Neuronal stem cell (in vitro differentiated cells): ENCODE data around the gene POMP.
"Not testable (repeated sequence)": the region's sequence is repeated elsewhere in the genome, so short reads cannot be mapped to it uniquely, and the experiment has no call there.

Experiments used
- DNase-seq: peaks from one replicate; pipeline ENCODE4 v3.0.0-alpha.2; 2013; ENCODE audit warnings: low spot score
- H2AFZ ChIP-seq: one replicate; pipeline ENCODE4 v1.6.1; 2013; ENCODE audit warnings: mild to moderate bottlenecking, low read length, inconsistent platforms
- H2AK5ac ChIP-seq: 2 replicates; pipeline ENCODE4 v1.6.1; 2013; ENCODE audit warnings: low read depth, mild to moderate bottlenecking, inconsistent platforms, low read length, moderate library complexity, mixed read lengths
- H2BK120ac ChIP-seq: 2 replicates; pipeline ENCODE4 v1.6.1; 2013; ENCODE audit warnings: low read depth, mild to moderate bottlenecking, inconsistent platforms, low read length, moderate library complexity, mixed read lengths
- H2BK12ac ChIP-seq: one replicate; pipeline ENCODE4 v1.6.1; 2013; ENCODE audit warnings: low read length, inconsistent platforms
- H2BK15ac ChIP-seq: 2 replicates; pipeline ENCODE4 v1.6.1; 2013; ENCODE audit warnings: mild to moderate bottlenecking, low read length, inconsistent platforms, mixed read lengths
- H2BK5ac ChIP-seq: one replicate; pipeline ENCODE4 v1.6.1; 2013; ENCODE audit warnings: inconsistent platforms, mild to moderate bottlenecking, low read length, moderate library complexity
- H3K14ac ChIP-seq: one replicate; pipeline ENCODE4 v1.6.1; 2013; ENCODE audit warnings: low read length, inconsistent platforms
- H3K18ac ChIP-seq: 2 replicates; pipeline ENCODE4 v1.6.1; 2013; ENCODE audit warnings: low read length, inconsistent platforms
- H3K23ac ChIP-seq: 2 replicates; pipeline ENCODE4 v1.6.1; 2013; ENCODE audit warnings: low read depth, mild to moderate bottlenecking, mixed read lengths, low read length, inconsistent platforms; ENCODE audit not compliant: poor library complexity
- H3K27ac ChIP-seq: replicated peaks from 3 replicates; pipeline ENCODE4 v1.5.1; 2013; ENCODE audit warnings: low read length, inconsistent platforms
- H3K27me3 ChIP-seq, 3 experiments: 2 replicates each; pipeline ENCODE4 v1.6.1; 2013; ENCODE audit warnings: low read length in 3 of 3, mild to moderate bottlenecking in 2 of 3, inconsistent platforms in 1 of 3, low read depth in 1 of 3, mixed read lengths in 1 of 3, moderate library complexity in 1 of 3; ENCODE audit not compliant: control insufficient read depth in 3 of 3, insufficient read depth in 3 of 3
- H3K36me3 ChIP-seq, 2 donors: replicated peaks in 1 of 2; 2 replicates each; pipeline ENCODE4 v1.6.1; 2013; ENCODE audit warnings: low read length in 2 of 2; ENCODE audit not compliant: control insufficient read depth in 2 of 2, insufficient read depth in 2 of 2
- H3K4ac ChIP-seq: 2 replicates; pipeline ENCODE4 v1.6.1; 2013; ENCODE audit warnings: inconsistent platforms, mild to moderate bottlenecking, low read length, moderate library complexity
- H3K4me1 ChIP-seq, 2 donors: 1 replicate in 1 of 2; 2 replicates in 1 of 2; pipeline ENCODE4 v1.6.1; 2013; ENCODE audit warnings: low read length in 2 of 2, low read depth in 1 of 2; ENCODE audit not compliant: control insufficient read depth in 2 of 2, insufficient read depth in 1 of 2
- H3K4me2 ChIP-seq: one replicate; pipeline ENCODE4 v1.6.1; 2013; ENCODE audit warnings: mild to moderate bottlenecking, low read length, inconsistent platforms; ENCODE audit not compliant: insufficient read depth, poor library complexity, severe bottlenecking
- H3K4me3 ChIP-seq, 2 donors: 2 replicates each; pipeline ENCODE4 v1.5.1; 2013; ENCODE audit warnings: low read length in 2 of 2, mild to moderate bottlenecking in 2 of 2, inconsistent platforms in 1 of 2, moderate library complexity in 1 of 2
- H3K79me1 ChIP-seq: one replicate; pipeline ENCODE4 v1.6.1; 2013; ENCODE audit warnings: low read depth, mild to moderate bottlenecking, inconsistent platforms, low read length, moderate library complexity
- H3K9ac ChIP-seq: one replicate; pipeline ENCODE4 v1.6.1; 2013; ENCODE audit warnings: mild to moderate bottlenecking, low read depth, low read length, inconsistent platforms; ENCODE audit not compliant: poor library complexity
- H3K9me3 ChIP-seq, 2 donors: replicated peaks in 1 of 2; 2 replicates each; pipeline versions ENCODE3 to v1.6.1; 2013; ENCODE audit warnings: low read length in 2 of 2, mild to moderate bottlenecking in 2 of 2, inconsistent platforms in 1 of 2, low read depth in 1 of 2, mixed read lengths in 1 of 2, moderate library complexity in 1 of 2; ENCODE audit not compliant: control insufficient read depth in 2 of 2, insufficient read depth in 1 of 2
- H4K8ac ChIP-seq: one replicate; pipeline ENCODE4 v1.6.1; 2013; ENCODE audit warnings: low read depth, mild to moderate bottlenecking, inconsistent platforms, low read length, moderate library complexity
- H4K91ac ChIP-seq: one replicate; pipeline ENCODE4 v1.6.1; 2013; ENCODE audit warnings: low read length, low read depth, mild to moderate bottlenecking, inconsistent platforms; ENCODE audit not compliant: poor library complexity
- WGBS, 2 donors: extraction: QIAGEN DNeasy Blood & Tissue Kit; methylation state at CpG; one replicate each; pipeline ENCODE4 v1.1.7; 2013; ENCODE audit warnings: missing lambda C conversion rate in 2 of 2, mixed read lengths in 1 of 2; ENCODE audit not compliant: insufficient read length in 2 of 2, insufficient replicate concordance in 1 of 2; ENCODE audit errors: extremely low coverage in 2 of 2; 5-methylcytosine and 5-hydroxymethylcytosine counted together

The POMP gene

GRCh38 chr13:28683169-28683568, 24.2 kb downstream of the POMP start:
- H2AK5ac ChIP-seq, H3K14ac ChIP-seq, H3K27me3 ChIP-seq, H3K23ac ChIP-seq, H2BK5ac ChIP-seq, H2BK120ac ChIP-seq, H4K91ac ChIP-seq, H4K8ac ChIP-seq, H3K4me2 ChIP-seq, H3K79me1 ChIP-seq, H3K4me3 ChIP-seq, DNase-seq, H3K4me1 ChIP-seq, H3K9me3 ChIP-seq, H2AFZ ChIP-seq, H3K9ac ChIP-seq, H2BK12ac ChIP-seq, H3K18ac ChIP-seq, H3K27ac ChIP-seq, H2BK15ac ChIP-seq, H3K4ac ChIP-seq: not testable (repeated sequence)
- H3K36me3 ChIP-seq = peaks cover 0 to 17% of the 10 kb centered on the region in 2 donors
- no CpG with 5 or more reads among the region's 8 CpGs for WGBS, 2 donors

- Histone ChIP-seq H3K4me2 (no peak overlapping the region), H2AFZ (peak overlapping the region; percentile 40), H3K18ac (no peak overlapping the region), H2BK15ac (no peak overlapping the region), H2AK5ac (peak overlapping the region; percentile 56), H3K14ac (no peak overlapping the region), H3K9me3 (no peaks in the 10 kb centered on the region), H3K4ac (no peak overlapping the region), H4K91ac (no peak overlapping the region), H3K27ac (no peak overlapping the region), H3K4me1 (peaks cover 0 to 5% of the 10 kb centered on the region in 2 donors), H2BK5ac (peak overlapping the region; percentile 20), H3K23ac (no peak overlapping the region), H3K4me3 (no peak overlapping the region), H4K8ac (peak overlapping the region; percentile 52), H3K36me3 (peaks cover 0 to 7% of the 10 kb centered on the region in 2 donors), H3K9ac (peak overlapping the region; percentile 32), H2BK12ac (no peak overlapping the region), H3K79me1 (peaks cover 2% of the 10 kb centered on the region), H3K27me3 (no peaks in the 10 kb centered on the region), H2BK120ac (no peak overlapping the region)
- peak; percentile 30 for DNase-seq
- no CpG with 5 or more reads among the region's 7 CpGs for WGBS, 2 donors
Observed at GRCh38 chr13:28684257-28684656, 25.3 kb downstream of the POMP start.

- H3K4me2 ChIP-seq = no peak overlapping the region
- H3K23ac ChIP-seq = peak overlapping the region; percentile 43
- peak overlapping the region; percentile 67 for H2BK15ac ChIP-seq
- no peaks in the 10 kb centered on the region for H3K9me3 ChIP-seq
- H2BK120ac ChIP-seq = no peak overlapping the region
- H3K27me3 ChIP-seq = no peaks in the 10 kb centered on the region
- peak overlapping the region; percentile 17 for H4K8ac ChIP-seq
- H3K4ac ChIP-seq = peak overlapping the region; percentile 37
- no peak overlapping the region for H2BK5ac ChIP-seq
- no peak overlapping the region for H3K9ac ChIP-seq
- no peak for DNase-seq
- H2AFZ ChIP-seq = peak overlapping the region; percentile 40
- no peak overlapping the region for H4K91ac ChIP-seq
- H3K4me1 ChIP-seq = peaks cover 0 to 5% of the 10 kb centered on the region in 2 donors
- WGBS, 2 donors = no CpG with 5 or more reads among the region's 12 CpGs
- peak overlapping the region; percentile 94 for H2BK12ac ChIP-seq
- H3K27ac ChIP-seq = no peak overlapping the region
- peak overlapping the region; percentile 81 for H2AK5ac ChIP-seq
- H3K14ac ChIP-seq = peak overlapping the region; percentile 89
- peaks cover 2% of the 10 kb centered on the region for H3K79me1 ChIP-seq
- no peaks in the 10 kb centered on the region for H3K36me3 ChIP-seq
- peak overlapping the region; percentile 71 for H3K18ac ChIP-seq
- H3K4me3 ChIP-seq = no peak overlapping the region
Observed at GRCh38 chr13:28685114-28685513, 26.2 kb downstream of the POMP start.

- no peak overlapping the region for H3K4ac ChIP-seq
- H2AK5ac ChIP-seq = no peak overlapping the region
- H3K27ac ChIP-seq = no peak overlapping the region
- no peak overlapping the region for H3K4me2 ChIP-seq
- no peak overlapping the region for H2BK5ac ChIP-seq
- no peak overlapping the region for H3K4me3 ChIP-seq
- H3K14ac ChIP-seq = no peak overlapping the region
- no peak overlapping the region for H3K9ac ChIP-seq
- H3K9me3 ChIP-seq = no peaks in the 10 kb centered on the region
- H3K18ac ChIP-seq = no peak overlapping the region
- no peaks in the 10 kb centered on the region for H3K27me3 ChIP-seq
- H2BK15ac ChIP-seq = no peak overlapping the region
- no CpG with 5 or more reads among the region's 3 CpGs for WGBS, 2 donors
- no peaks in the 10 kb centered on the region for H3K36me3 ChIP-seq
- no peak overlapping the region for H3K23ac ChIP-seq
- H4K91ac ChIP-seq = no peak overlapping the region
- H3K4me1 ChIP-seq = peaks cover 0 to 5% of the 10 kb centered on the region in 2 donors
- H3K79me1 ChIP-seq = peaks cover 2% of the 10 kb centered on the region
- no peak overlapping the region for H2BK120ac ChIP-seq
- H4K8ac ChIP-seq = no peak overlapping the region
- no peak overlapping the region for H2AFZ ChIP-seq
- H2BK12ac ChIP-seq = no peak overlapping the region
- no peak for DNase-seq
Observed at GRCh38 chr13:28685892-28686291, 27.0 kb downstream of the POMP start.
